Type B pancreatic cell (in vitro differentiated cells): Measurements from ENCODE around the gene MTNR1B. TPM values are rescaled to one million over a fixed set of nuclear protein-coding genes. Genes with fewer than 3 reads are reported as not detected.
A peak's percentile ranks its signal among the peaks of the same experiment; 100 is the strongest.

Experiments
- DNase-seq: peaks from one replicate; pipeline ENCODE4 v3.0.0; 2021; ENCODE audit warnings: mixed read lengths; ENCODE audit not compliant: unreplicated experiment; ENCODE audit errors: extremely low spot score
- H3K27ac Mint-ChIP-seq: 2 replicates; pipeline ENCODE4 v1.8.0; 2021; ENCODE audit warnings: mild to moderate bottlenecking, mixed read lengths
- H3K27me3 Mint-ChIP-seq: 2 replicates; pipeline ENCODE4 v1.8.0; 2021; ENCODE audit warnings: mixed read lengths
- H3K36me3 Mint-ChIP-seq: 2 replicates; pipeline ENCODE4 v1.8.0; 2021; ENCODE audit warnings: mixed read lengths
- H3K4me1 Mint-ChIP-seq: one replicate; pipeline ENCODE4 v1.8.0; 2021; ENCODE audit warnings: mixed read lengths; ENCODE audit not compliant: unreplicated experiment
- H3K4me3 Mint-ChIP-seq: 2 replicates; pipeline ENCODE4 v1.8.0; 2021; ENCODE audit warnings: mild to moderate bottlenecking, mixed read lengths
- H3K9me3 Mint-ChIP-seq: 2 replicates; pipeline ENCODE4 v1.8.0; 2021; ENCODE audit warnings: mixed read lengths
- total RNA-seq: library from RNA; stranded (reverse); gene quantifications from 2 replicates; pipeline ENCODE4 v1.2.1, GENCODE V29; 2021; ENCODE audit warnings: low replicate concordance
- TF ChIP-seq, protein P1 (sequence below): fragments of 200-600 bp; sonication (generic); conservative IDR thresholded peaks from 2 replicates; pipeline ENCODE4 v1.5.0; 2021; ENCODE audit warnings: antibody characterized with exemption, mild to moderate bottlenecking

Gene MTNR1B
- total RNA-seq, 1 donor from 2014 or later, result not detected

DNA sequence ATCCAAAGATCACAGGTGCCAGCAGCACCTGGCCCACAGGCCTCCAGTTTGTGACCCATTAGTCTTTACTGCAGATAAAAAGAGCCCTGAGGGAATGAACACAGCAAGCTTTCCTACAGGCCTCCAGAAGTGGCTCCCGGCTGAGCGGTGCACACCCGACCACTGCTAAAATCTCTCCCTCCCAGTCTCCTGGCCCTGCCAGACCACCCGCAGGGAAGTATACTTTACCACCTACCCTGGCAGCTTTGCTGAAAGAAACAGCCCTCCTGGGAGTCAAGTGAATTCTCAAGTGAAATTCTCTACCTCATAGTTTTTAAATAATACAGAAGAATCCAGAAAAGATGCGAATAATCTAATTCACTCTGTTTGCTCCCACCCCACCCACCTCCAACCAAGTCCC, 15.4 kb upstream of the MTNR1B start:
- H3K27me3 Mint-ChIP-seq, result peaks cover 11% of the 10 kb centered on the region
- TF ChIP-seq, protein P1, sequence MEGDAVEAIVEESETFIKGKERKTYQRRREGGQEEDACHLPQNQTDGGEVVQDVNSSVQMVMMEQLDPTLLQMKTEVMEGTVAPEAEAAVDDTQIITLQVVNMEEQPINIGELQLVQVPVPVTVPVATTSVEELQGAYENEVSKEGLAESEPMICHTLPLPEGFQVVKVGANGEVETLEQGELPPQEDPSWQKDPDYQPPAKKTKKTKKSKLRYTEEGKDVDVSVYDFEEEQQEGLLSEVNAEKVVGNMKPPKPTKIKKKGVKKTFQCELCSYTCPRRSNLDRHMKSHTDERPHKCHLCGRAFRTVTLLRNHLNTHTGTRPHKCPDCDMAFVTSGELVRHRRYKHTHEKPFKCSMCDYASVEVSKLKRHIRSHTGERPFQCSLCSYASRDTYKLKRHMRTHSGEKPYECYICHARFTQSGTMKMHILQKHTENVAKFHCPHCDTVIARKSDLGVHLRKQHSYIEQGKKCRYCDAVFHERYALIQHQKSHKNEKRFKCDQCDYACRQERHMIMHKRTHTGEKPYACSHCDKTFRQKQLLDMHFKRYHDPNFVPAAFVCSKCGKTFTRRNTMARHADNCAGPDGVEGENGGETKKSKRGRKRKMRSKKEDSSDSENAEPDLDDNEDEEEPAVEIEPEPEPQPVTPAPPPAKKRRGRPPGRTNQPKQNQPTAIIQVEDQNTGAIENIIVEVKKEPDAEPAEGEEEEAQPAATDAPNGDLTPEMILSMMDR, result no peak
- DNase-seq, result no peak
- no peak overlapping the region for H3K4me3 Mint-ChIP-seq
- no peaks in the 10 kb centered on the region for H3K4me1 Mint-ChIP-seq
- H3K36me3 Mint-ChIP-seq, result no peaks in the 10 kb centered on the region
- no peak overlapping the region for H3K27ac Mint-ChIP-seq
- H3K9me3 Mint-ChIP-seq, result peaks cover 1% of the 10 kb centered on the region

DNA sequence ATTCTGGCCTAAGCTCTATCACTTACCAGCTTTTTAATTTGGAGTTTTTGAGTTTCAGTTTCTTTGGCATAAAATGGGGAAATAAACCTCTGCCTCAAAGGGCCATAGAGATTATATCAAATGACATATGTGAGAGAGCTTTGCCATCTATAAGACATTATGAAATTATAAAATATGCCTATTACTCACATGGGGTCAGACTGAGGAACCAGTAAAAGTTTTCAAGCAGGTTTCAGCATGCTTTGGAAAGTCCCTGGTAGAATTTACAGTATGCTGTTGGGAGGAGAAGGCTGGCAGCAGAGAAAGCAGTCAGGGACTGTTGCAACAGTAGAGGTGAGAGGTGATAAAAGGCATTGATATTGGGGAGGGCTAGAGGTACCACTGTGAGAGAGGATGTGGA, 13.6 kb upstream of the MTNR1B start:
- peaks cover 12% of the 10 kb centered on the region for H3K27me3 Mint-ChIP-seq
- TF ChIP-seq, protein P1, result no peak
- no peak overlapping the region for H3K27ac Mint-ChIP-seq
- no peaks in the 10 kb centered on the region for H3K36me3 Mint-ChIP-seq
- H3K4me1 Mint-ChIP-seq, result no peaks in the 10 kb centered on the region
- no peak overlapping the region for H3K4me3 Mint-ChIP-seq
- H3K9me3 Mint-ChIP-seq, result no peaks in the 10 kb centered on the region
- DNase-seq, result no peak

DNA sequence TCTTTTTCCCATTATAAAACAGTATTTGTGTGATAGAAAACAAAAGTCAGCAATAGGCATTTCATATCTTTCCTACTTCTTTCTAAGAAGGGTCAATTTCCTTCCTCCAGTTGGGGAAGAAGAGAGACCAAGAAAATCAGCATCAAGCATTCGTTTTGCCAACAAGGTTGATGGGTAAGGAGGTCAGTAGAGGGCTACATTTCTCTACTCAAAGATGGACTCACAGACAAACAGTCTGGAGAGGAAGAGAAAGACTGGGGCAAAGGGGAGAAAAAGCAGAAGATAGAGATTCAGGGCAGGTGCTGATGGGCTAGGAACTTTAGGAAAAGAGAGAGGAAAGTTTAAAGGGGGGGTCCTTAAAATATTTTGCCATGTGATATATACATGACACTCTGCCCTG, 8.6 kb upstream of the MTNR1B start:
- no peak overlapping the region for H3K27ac Mint-ChIP-seq
- no peak overlapping the region for H3K4me3 Mint-ChIP-seq
- H3K4me1 Mint-ChIP-seq, result no peaks in the 10 kb centered on the region
- peaks cover 10% of the 10 kb centered on the region for H3K27me3 Mint-ChIP-seq
- no peak for DNase-seq
- TF ChIP-seq, protein P1, result no peak
- no peaks in the 10 kb centered on the region for H3K9me3 Mint-ChIP-seq
- H3K36me3 Mint-ChIP-seq, result no peaks in the 10 kb centered on the region

DNA sequence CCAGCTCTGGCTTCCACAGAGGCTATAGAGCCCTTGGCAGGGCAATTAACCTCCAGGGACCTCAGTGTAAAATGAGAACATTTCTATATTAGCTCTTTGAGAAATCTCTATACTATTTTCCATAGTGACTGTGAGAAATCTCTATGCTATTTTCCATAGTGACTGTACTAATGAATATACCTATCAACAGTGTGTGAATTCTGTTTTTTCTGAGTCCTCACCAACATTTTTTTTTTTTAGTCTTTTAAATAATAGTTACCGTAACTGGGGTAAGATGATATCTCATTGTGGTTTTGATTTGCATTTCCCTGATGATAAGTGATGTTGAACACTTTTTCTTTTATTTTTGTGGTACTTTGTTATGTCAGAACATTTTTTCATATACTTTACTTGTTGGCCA, 7.0 kb upstream of the MTNR1B start:
- Mint-ChIP-seq H3K27me3 (peaks cover 14% of the 10 kb centered on the region), H3K4me1 (peaks cover 5% of the 10 kb centered on the region), H3K4me3 (no peak overlapping the region), H3K36me3 (no peaks in the 10 kb centered on the region), H3K27ac (no peak overlapping the region), H3K9me3 (no peaks in the 10 kb centered on the region)
- TF ChIP-seq, protein P1, result no peak
- DNase-seq, result no peak

DNA sequence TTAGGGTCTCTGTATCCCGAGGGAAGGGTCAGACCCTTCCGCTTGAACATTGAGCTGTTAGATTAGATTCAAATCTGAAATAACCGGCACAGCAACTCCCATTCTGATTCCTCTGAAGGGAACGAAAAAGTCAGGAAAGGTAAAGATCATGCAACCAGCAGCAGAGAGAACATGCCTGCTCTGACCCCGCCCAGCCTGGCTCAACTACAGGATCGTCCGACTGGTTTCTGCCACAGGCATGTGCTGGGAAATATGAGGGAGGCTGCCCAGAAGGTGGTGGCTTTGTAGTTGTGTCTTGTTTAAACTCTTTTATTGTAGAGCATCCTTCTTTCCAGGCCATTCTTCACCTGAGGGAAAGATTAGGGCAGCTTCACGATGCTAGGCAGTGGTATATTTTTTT, 5.0 kb upstream of the MTNR1B start:
- TF ChIP-seq, protein P1, result no peak
- H3K4me3 Mint-ChIP-seq, result no peak overlapping the region
- peak overlapping the region; percentile 17 for H3K27ac Mint-ChIP-seq
- no peaks in the 10 kb centered on the region for H3K36me3 Mint-ChIP-seq
- H3K27me3 Mint-ChIP-seq, result peaks cover 34% of the 10 kb centered on the region
- DNase-seq, result no peak
- H3K4me1 Mint-ChIP-seq, result peaks cover 7% of the 10 kb centered on the region
- H3K9me3 Mint-ChIP-seq, result no peaks in the 10 kb centered on the region

DNA sequence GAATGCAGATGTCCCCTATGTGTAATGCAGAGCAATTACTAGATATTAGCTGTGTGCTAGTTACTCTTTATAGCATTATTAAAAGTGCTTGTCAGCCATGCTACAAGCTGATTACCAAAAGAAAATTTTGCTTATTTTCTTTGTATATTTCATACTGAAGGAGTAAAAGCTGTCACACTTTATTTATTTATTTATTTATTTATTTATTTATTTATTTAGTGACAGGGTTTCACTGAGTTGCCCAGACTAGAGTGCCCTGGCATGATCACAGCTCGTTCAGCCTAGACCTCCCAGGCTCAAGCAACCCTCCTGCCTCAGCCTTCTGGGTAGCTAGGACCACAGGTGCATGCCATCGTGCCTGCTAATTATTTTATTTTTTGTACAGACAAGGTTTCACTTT, 4.3 kb upstream of the MTNR1B start:
- DNase-seq, result no peak
- Mint-ChIP-seq H3K36me3 (no peaks in the 10 kb centered on the region), H3K27me3 (peaks cover 40% of the 10 kb centered on the region), H3K4me3 (no peak overlapping the region), H3K4me1 (peaks cover 7% of the 10 kb centered on the region), H3K27ac (no peak overlapping the region), H3K9me3 (no peaks in the 10 kb centered on the region)
- TF ChIP-seq, protein P1, result no peak
